Right cardiac atrium (tissue), 5 donors: ENCODE data around the gene IMPG1. TPM values are rescaled to one million over a fixed set of nuclear protein-coding genes. Genes with fewer than 3 reads are reported as not detected.

ENCODE experiments used
- ATAC-seq, 2 donors: fragments of 200-7000 bp; cut with Tn5 transposase; one replicate each; pipeline versions ENCODE4 v1.8.0 to v1.9.1; 2020; ENCODE audit warnings: moderate library complexity in 2 of 2, mild to moderate bottlenecking in 1 of 2
- DNase-seq, 3 donors: peaks; one replicate each; pipeline ENCODE4 v3.0.0-alpha.2; 2020
- H3K27ac ChIP-seq: one replicate; pipeline ENCODE4 v1.5.1; 2013; ENCODE audit warnings: mild to moderate bottlenecking, low read length, control low read depth, moderate library complexity
- H3K27me3 ChIP-seq: one replicate; pipeline ENCODE4 v1.6.1; 2013; ENCODE audit not compliant: control insufficient read depth, insufficient read depth
- H3K4me1 ChIP-seq: one replicate; pipeline ENCODE4 v1.6.1; 2013; ENCODE audit warnings: low read length; ENCODE audit not compliant: control insufficient read depth, insufficient read depth
- H3K4me3 ChIP-seq: one replicate; pipeline ENCODE4 v1.5.1; 2013; ENCODE audit warnings: low read length, control low read depth
- H3K9me3 ChIP-seq: one replicate; pipeline ENCODE4 v1.6.1; 2013; ENCODE audit warnings: low read length; ENCODE audit not compliant: control insufficient read depth
- WGBS: extraction: QIAGEN DNeasy Blood & Tissue Kit; methylation state at CpG from one replicate; pipeline ENCODE4 v1.1.7; 2013; 5-methylcytosine and 5-hydroxymethylcytosine counted together
- intact Hi-C, 4 donors: fragments of 100-400 bp; cut with DNase I; formaldehyde crosslinking; loops; one replicate each; pipeline versions ENCODE4 v1.11.0 to v1.14.0; 2022 to 2023
- polyA plus RNA-seq: library from polyadenylated mRNA; stranded (reverse); fragments of 200-250 nt; gene quantifications from one replicate; pipeline ENCODE4 v1.2.3, GENCODE V29; 2013
- total RNA-seq, 4 donors: library from RNA; stranded (reverse); fragmentation: NEBNext Ultra II Directional; extraction: Animal tissue kit (Norgen Biotek cat#: 25700); gene quantifications; one replicate each; pipeline ENCODE4 v1.2.1, GENCODE V29; 2021
- donor health status: healthy with polysubstance abuse.
- donor health status: DM: no; HTN: yes; CAD: no.
- donor health status: DM: no; HTN: no; CAD: no.
- donor health status: DM: no; HTN: yes; CAD: no; lungs with severe emphysema.
- donor health status: DM: yes; HTN: yes; CAD: no.

IMPG1 gene
- total and polyA plus RNA-seq, 5 donors = 0.29 to 0.31 TPM; not detected in 3

GRCh38 chr6:76003113-76003512 lies 69.3 kb downstream of the IMPG1 start:
- WGBS = 93% methylated on average over 1 of the region's 1 CpG
- ATAC-seq (no peak), DNase-seq (no peak)
- intact Hi-C loops = no loop called here
- Histone ChIP-seq H3K4me3 (no peak overlapping the region), H3K4me1 (no peaks in the 10 kb centered on the region), H3K9me3 (no peaks in the 10 kb centered on the region), H3K27me3 (no peaks in the 10 kb centered on the region), H3K27ac (no peak overlapping the region)

GRCh38 chr6:76000629-76001028 lies 71.8 kb downstream of the IMPG1 start:
- ATAC-seq (no peak), DNase-seq (no peak)
- no peaks in the 10 kb centered on the region for H3K27me3 ChIP-seq
- no peak overlapping the region for H3K4me3 ChIP-seq
- no peaks in the 10 kb centered on the region for H3K9me3 ChIP-seq
- no peak overlapping the region for H3K27ac ChIP-seq
- 90% methylated on average over 5 of the region's 5 CpGs for WGBS
- no peaks in the 10 kb centered on the region for H3K4me1 ChIP-seq
- intact Hi-C loops = no loop called here

DNA sequence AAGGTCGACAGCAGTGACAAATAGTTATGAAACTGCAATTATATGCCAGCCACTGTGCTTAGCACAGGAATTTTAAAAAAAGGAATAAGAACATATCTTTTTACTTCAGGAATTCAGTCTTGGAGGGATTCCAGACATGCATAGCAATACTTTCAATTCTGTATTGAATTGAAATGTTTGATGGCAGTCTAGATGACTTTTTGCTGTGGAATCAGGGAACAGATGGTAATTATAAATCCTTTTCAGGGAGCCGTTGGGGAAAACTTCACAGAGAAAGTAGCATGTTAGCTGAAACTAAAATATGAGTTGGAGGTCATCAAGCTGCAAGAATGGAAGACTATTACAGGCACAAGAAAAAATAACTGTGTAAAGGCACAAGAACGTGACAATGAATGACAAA lies 74.8 kb downstream of the IMPG1 start:
- H3K4me1 ChIP-seq = no peaks in the 10 kb centered on the region
- H3K27me3 ChIP-seq = no peaks in the 10 kb centered on the region
- 39% methylated on average over 3 of the region's 3 CpGs for WGBS
- no peaks in the 10 kb centered on the region for H3K9me3 ChIP-seq
- H3K4me3 ChIP-seq = no peak overlapping the region
- no peak overlapping the region for H3K27ac ChIP-seq
- DNase-seq (no peak), ATAC-seq (no peak)
- intact Hi-C loops = no loop called here

GRCh38 chr6:75993236-75994162 lies 79.0 kb downstream of the IMPG1 start:
- intact Hi-C loops = no loop called here
- no peak overlapping the region for H3K27ac ChIP-seq
- DNase-seq = no peak
- no peaks in the 10 kb centered on the region for H3K27me3 ChIP-seq
- H3K4me1 ChIP-seq = no peaks in the 10 kb centered on the region
- no peaks in the 10 kb centered on the region for H3K9me3 ChIP-seq
- 56% methylated on average over 6 of the region's 6 CpGs for WGBS
- ATAC-seq = peak in 1 of 2 donors; percentile 57
- no peak overlapping the region for H3K4me3 ChIP-seq

- Histone ChIP-seq H3K4me1 (no peaks in the 10 kb centered on the region), H3K4me3 (no peak overlapping the region), H3K27ac (no peak overlapping the region), H3K9me3 (no peaks in the 10 kb centered on the region), H3K27me3 (no peaks in the 10 kb centered on the region)
- ATAC-seq = no peak
- intact Hi-C loops = no loop called here
- 61% methylated on average over 2 of the region's 2 CpGs for WGBS
- no peak for DNase-seq
Measured at GRCh38 chr6:75991941-75992340, 80.5 kb downstream of the IMPG1 start.

- no peaks in the 10 kb centered on the region for H3K27me3 ChIP-seq
- H3K9me3 ChIP-seq = no peaks in the 10 kb centered on the region
- H3K27ac ChIP-seq = no peak overlapping the region
- no peaks in the 10 kb centered on the region for H3K4me1 ChIP-seq
- WGBS = 73% methylated on average over 3 of the region's 3 CpGs
- DNase-seq (no peak), ATAC-seq (no peak)
- no peak overlapping the region for H3K4me3 ChIP-seq
- intact Hi-C loops = no loop called here
Measured at GRCh38 chr6:75986935-75987334, 85.5 kb downstream of the IMPG1 start.

DNA sequence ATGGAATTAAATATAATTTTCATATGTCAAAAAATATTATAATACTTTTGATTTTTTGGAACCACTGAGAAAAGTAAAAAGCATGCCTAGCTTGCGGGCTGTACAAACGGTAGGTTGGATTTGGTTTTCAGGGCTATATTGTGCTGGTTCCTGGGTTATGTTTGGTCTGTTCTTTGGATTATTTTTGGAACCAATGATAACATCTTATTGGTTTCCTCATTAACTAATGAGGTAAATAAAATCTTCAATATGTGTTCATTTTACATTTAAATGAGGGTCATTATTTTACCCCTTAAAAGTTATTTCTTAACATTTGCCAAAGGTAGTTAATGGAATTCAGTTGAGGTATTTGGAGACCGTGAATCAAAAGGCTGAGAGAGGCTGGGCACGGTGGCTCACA lies 96.6 kb downstream of the IMPG1 start:
- no peaks in the 10 kb centered on the region for H3K27me3 ChIP-seq
- DNase-seq (no peak), ATAC-seq (no peak)
- no peak overlapping the region for H3K4me3 ChIP-seq
- intact Hi-C loops = no loop called here
- no peaks in the 10 kb centered on the region for H3K4me1 ChIP-seq
- no peak overlapping the region for H3K27ac ChIP-seq
- no peaks in the 10 kb centered on the region for H3K9me3 ChIP-seq
- WGBS = 95% methylated on average over 4 of the region's 4 CpGs

DNA sequence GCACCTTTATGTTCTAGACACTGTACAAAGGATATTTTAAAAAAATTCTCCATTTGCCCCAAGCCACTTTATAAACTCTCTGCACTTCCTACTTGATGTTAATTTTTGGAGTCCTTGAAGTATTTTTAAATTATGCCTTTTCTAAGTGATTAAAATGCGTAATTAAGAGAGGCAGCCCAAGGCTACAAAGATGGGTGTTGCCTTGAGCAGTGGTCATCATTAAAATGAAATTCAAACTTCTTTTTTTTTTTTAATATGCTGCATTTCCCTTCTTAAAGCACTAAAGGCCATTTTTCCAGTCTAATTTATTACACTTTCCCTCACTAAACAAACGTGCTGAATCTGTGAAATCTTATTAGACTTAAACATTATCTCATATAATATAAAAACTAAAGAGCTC lies 102.4 kb downstream of the IMPG1 start:
- DNase-seq (no peak), ATAC-seq (no peak)
- H3K27me3 ChIP-seq = no peaks in the 10 kb centered on the region
- no peaks in the 10 kb centered on the region for H3K9me3 ChIP-seq
- no peak overlapping the region for H3K27ac ChIP-seq
- intact Hi-C loops = no loop called here
- no peak overlapping the region for H3K4me3 ChIP-seq
- 54% methylated on average over 2 of the region's 2 CpGs for WGBS
- no peaks in the 10 kb centered on the region for H3K4me1 ChIP-seq

GRCh38 chr6:75968143-75968542 lies 104.3 kb downstream of the IMPG1 start:
- Histone ChIP-seq H3K27me3 (no peaks in the 10 kb centered on the region), H3K4me1 (no peaks in the 10 kb centered on the region), H3K27ac (no peak overlapping the region), H3K9me3 (no peaks in the 10 kb centered on the region), H3K4me3 (no peak overlapping the region)
- intact Hi-C loops = no loop called here
- ATAC-seq (no peak), DNase-seq (no peak)

DNA sequence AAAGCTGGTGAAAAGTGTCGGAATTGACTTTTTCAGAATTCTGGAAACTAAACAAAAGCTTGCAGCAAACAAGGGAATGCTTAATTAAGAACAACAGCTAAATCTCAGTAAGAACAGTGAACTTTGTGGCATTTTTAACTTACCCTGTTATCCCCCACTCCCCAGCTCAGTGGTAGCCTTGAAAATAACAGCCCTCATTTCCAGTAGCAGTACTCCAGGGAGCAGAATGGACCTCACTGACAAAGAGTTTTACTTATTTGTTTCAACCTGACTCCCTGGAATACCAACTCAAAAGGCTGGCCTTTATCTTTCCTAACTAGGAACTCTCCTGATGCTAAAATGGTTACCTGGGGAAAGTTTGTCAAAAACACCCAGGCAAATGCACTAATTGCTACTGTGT lies 108.9 kb downstream of the IMPG1 start:
- intact Hi-C loops = no loop called here
- H3K9me3 ChIP-seq = no peaks in the 10 kb centered on the region
- H3K4me3 ChIP-seq = no peak overlapping the region
- ATAC-seq (no peak), DNase-seq (no peak)
- H3K27me3 ChIP-seq = no peaks in the 10 kb centered on the region
- WGBS = 92% methylated on average over 1 of the region's 1 CpG
- no peak overlapping the region for H3K27ac ChIP-seq
- H3K4me1 ChIP-seq = no peaks in the 10 kb centered on the region

GRCh38 chr6:75952128-75952527 lies 120.3 kb downstream of the IMPG1 start:
- WGBS = 32% methylated on average over 3 of the region's 3 CpGs
- Histone ChIP-seq H3K9me3 (no peaks in the 10 kb centered on the region), H3K27ac (no peak overlapping the region), H3K27me3 (no peaks in the 10 kb centered on the region), H3K4me1 (no peaks in the 10 kb centered on the region), H3K4me3 (no peak overlapping the region)
- intact Hi-C loops = no loop called here
- no peak for DNase-seq
- ATAC-seq = peak in 1 of 2 donors; percentile 47

DNA sequence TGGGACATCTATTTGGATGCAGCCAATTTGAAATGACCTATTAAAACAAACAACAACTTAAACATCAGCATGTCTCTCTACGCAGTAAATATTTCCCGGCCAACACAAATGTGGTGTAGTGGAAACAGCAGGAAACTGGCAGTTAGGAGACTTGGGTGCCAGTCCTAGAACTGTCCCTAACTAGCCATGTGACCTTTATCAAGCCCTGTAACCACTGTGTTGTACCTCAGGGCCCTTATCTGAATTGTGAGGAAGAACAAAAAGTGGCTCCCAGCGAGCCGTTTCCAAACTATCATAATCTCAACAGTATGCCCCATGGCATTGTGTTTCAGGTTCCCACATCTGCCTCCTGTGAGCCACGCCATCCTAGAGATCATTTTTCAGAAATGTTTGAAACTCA lies 124.5 kb downstream of the IMPG1 start:
- intact Hi-C loops = no loop called here
- ATAC-seq = no peak
- 71% methylated on average over 5 of the region's 5 CpGs for WGBS

More for the DNA sequence above, 124.5 kb downstream of the IMPG1 start:
- no peaks in the 10 kb centered on the region for H3K4me1 ChIP-seq
- H3K27me3 ChIP-seq = no peaks in the 10 kb centered on the region
- H3K4me3 ChIP-seq = no peak overlapping the region
- H3K27ac ChIP-seq = no peak overlapping the region
- DNase-seq = no peak
- no peaks in the 10 kb centered on the region for H3K9me3 ChIP-seq
